Sigmoid colon (tissue), 4 donors: ENCODE measurements around the gene SPATA24.

Source experiments
- CTCF ChIP-seq, 4 experiments: fragments of 450-650 bp in 3 of 4; fragments of 200-600 bp in 1 of 4; IDR thresholded peaks; one replicate each; pipeline ENCODE4 v1.5.1; 2016 to 2019; ENCODE audit warnings: antibody characterized with exemption in 4 of 4, mild to moderate bottlenecking in 3 of 4, moderate library complexity in 2 of 4
- EP300 ChIP-seq, 4 donors: sonication (generic); formaldehyde crosslinking; IDR thresholded peaks; one replicate each; pipeline ENCODE4 v1.6.1; 2017; ENCODE audit warnings: antibody characterized with exemption in 4 of 4
- POLR2A ChIP-seq, 2 donors: fragments of 450-650 bp; IDR thresholded peaks; one replicate each; pipeline ENCODE4 v1.6.1; 2016; ENCODE audit warnings: antibody characterized with exemption in 2 of 2, mild to moderate bottlenecking in 2 of 2, moderate library complexity in 2 of 2
- POLR2AphosphoS5 ChIP-seq, 4 donors: sonication (generic); formaldehyde crosslinking; IDR thresholded peaks; one replicate each; pipeline ENCODE4 v1.6.1; 2017; ENCODE audit warnings: antibody characterized with exemption in 4 of 4

GRCh38 chr5:139403418-139403786, 487 bp downstream of the SPATA24 start:
- TF ChIP-seq CTCF (IDR thresholded peaks at IDR 0.05) (no peak), POLR2AphosphoS5 (IDR thresholded peaks at IDR 0.05) (no peak), POLR2A (IDR thresholded peaks at IDR 0.05) (no peak), EP300 (IDR thresholded peaks at IDR 0.05) (no peak)
